GM08714 (cell line): ENCODE data around the gene UBAP1L.
"Not testable (repeated sequence)": the region's sequence is repeated elsewhere in the genome, so short reads cannot be mapped to it uniquely, and the experiment has no call there.

Source experiments
- H3K4me3 ChIP-seq: fragments of 200-500 bp; sonication (Bioruptor generic); 2 replicates; pipeline ENCODE4 v1.5.1; 2014; ENCODE audit warnings: mild to moderate bottlenecking, low read length, inconsistent platforms
- ZNF274 ChIP-seq: IDR thresholded peaks from 2 replicates; pipeline ENCODE4 v1.6.1; 2012; ENCODE audit warnings: mild to moderate bottlenecking, low read depth, low read length

The UBAP1L gene

GRCh38 chr15:65056106-65056505, 58.9 kb downstream of the UBAP1L start:
- no peak for TF ChIP-seq ZNF274
- no peak overlapping the region for H3K4me3 ChIP-seq

- H3K4me3 ChIP-seq: no peak overlapping the region
- TF ChIP-seq ZNF274: no peak
Observed at GRCh38 chr15:65055201-65055870, 59.7 kb downstream of the UBAP1L start.

GRCh38 chr15:65054333-65055200, 60.4 kb downstream of the UBAP1L start:
- no peak for TF ChIP-seq ZNF274
- H3K4me3 ChIP-seq: no peak overlapping the region

- TF ChIP-seq ZNF274: no peak
- no peak overlapping the region for H3K4me3 ChIP-seq
Observed at GRCh38 chr15:65052956-65053355, 62.0 kb downstream of the UBAP1L start.

- no peak for TF ChIP-seq ZNF274
Observed at GRCh38 chr15:65051266-65051665, 63.7 kb downstream of the UBAP1L start.

GRCh38 chr15:65050270-65050669, 64.7 kb downstream of the UBAP1L start:
- no peak for TF ChIP-seq ZNF274
- no peak overlapping the region for H3K4me3 ChIP-seq

More at GRCh38 chr15:65051266-65051665, 63.7 kb downstream of the UBAP1L start:
- no peak overlapping the region for H3K4me3 ChIP-seq

- no peak for TF ChIP-seq ZNF274
- no peak overlapping the region; the same call in 1 of the 2 replicates for H3K4me3 ChIP-seq
Observed at GRCh38 chr15:65049418-65049840, 65.6 kb downstream of the UBAP1L start.

GRCh38 chr15:65048241-65048640, 66.8 kb downstream of the UBAP1L start:
- TF ChIP-seq ZNF274: no peak
- no peak overlapping the region for H3K4me3 ChIP-seq

- no peak for TF ChIP-seq ZNF274
- no peak within 1 kb of the TSS for H3K4me3 ChIP-seq
Observed at GRCh38 chr15:65044724-65045481, 70.1 kb downstream of the UBAP1L start, which contains the start of gene SLC51B. SLC51B (plus strand) TSS chr15:65045387; CDS start chr15:65050005, 4,618 bp downstream.

- not testable (repeated sequence) for H3K4me3 ChIP-seq
Observed at GRCh38 chr15:65044218-65044617, 70.8 kb downstream of the UBAP1L start.

GRCh38 chr15:65042776-65043327, 72.1 kb downstream of the UBAP1L start:
- no peak overlapping the region for H3K4me3 ChIP-seq
- TF ChIP-seq ZNF274: no peak
